Colonic mucosa (tissue), 4 donors: ENCODE data around the gene TRAPPC3. TPM values are rescaled to one million over a fixed set of nuclear protein-coding genes. Genes with fewer than 3 reads are reported as not detected.

ENCODE experiments used
- DNase-seq: peaks from one replicate; pipeline ENCODE4 v3.0.0-alpha.2; 2020
- H3K27ac ChIP-seq: fragments of 200-600 bp; one replicate; pipeline ENCODE4 v1.8.0; 2021
- H3K27me3 ChIP-seq: fragments of 200-600 bp; one replicate; pipeline ENCODE4 v1.8.0; 2021
- H3K36me3 ChIP-seq: fragments of 200-600 bp; one replicate; pipeline ENCODE4 v1.8.0; 2021
- H3K4me1 ChIP-seq: fragments of 200-600 bp; one replicate; pipeline ENCODE4 v1.8.0; 2021; ENCODE audit warnings: mild to moderate bottlenecking
- H3K4me3 ChIP-seq: fragments of 200-600 bp; one replicate; pipeline ENCODE4 v1.8.0; 2021
- H3K9ac ChIP-seq, 2 donors: one replicate each; pipeline ENCODE4 v1.7.0; 2013; ENCODE audit warnings: control low read depth in 2 of 2, low read depth in 2 of 2, low read length in 2 of 2
- H3K9me3 ChIP-seq: fragments of 200-600 bp; one replicate; pipeline ENCODE4 v1.8.0; 2021
- intact Hi-C: fragments of 100-400 bp; cut with DNase I; formaldehyde crosslinking; loops from one replicate; pipeline ENCODE4 v1.14.1; 2022
- total RNA-seq, 2 donors: library from RNA; stranded (reverse); fragmentation: NEBNext Ultra II Directional in 1 of 2; extraction: Animal tissue kit (Norgen Biotek cat#: 25700) in 1 of 2; gene quantifications; one replicate each; pipeline ENCODE4 v1.2.1, GENCODE V29; 2021
- TF ChIP-seq, protein P1 (sequence below): fragments of 200-600 bp; IDR thresholded peaks from one replicate; pipeline ENCODE4 v1.8.0; 2022; ENCODE audit warnings: antibody characterized with exemption, mild to moderate bottlenecking
- donor health status: healthy.
- donor health status: DM: no; HTN: no; CAD: no.
- donor health status: DM: no; HTN: no; CAD: no.

The TRAPPC3 gene
- total RNA-seq, 2 donors from 2014 or later, result 59.0 to 60.6 TPM

DNA sequence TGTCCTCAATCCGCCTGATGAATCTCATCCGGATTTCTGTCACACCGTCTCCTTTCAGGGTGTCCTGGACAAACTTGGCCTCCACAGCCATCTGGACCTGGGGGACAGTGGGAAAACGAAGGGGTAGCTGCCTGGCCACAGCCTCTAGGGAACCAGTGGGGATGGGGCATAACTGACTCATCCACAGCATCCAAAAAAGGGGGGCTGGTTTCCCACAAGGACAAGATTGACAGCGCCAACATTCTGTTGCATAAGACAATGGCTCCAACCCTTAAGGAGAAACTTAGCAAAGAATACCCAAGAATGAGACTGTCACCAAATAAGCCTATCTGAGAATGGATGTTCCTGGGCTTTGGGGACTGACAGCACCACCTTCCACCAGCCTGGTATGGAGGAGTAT is 12.1 kb downstream of the TRAPPC3 start:
- no peak for DNase-seq
- Histone ChIP-seq H3K27ac (peak overlapping the region; percentile 44), H3K4me1 (no peaks in the 10 kb centered on the region), H3K36me3 (no peaks in the 10 kb centered on the region), H3K9me3 (no peaks in the 10 kb centered on the region), H3K27me3 (no peaks in the 10 kb centered on the region), H3K4me3 (no peak overlapping the region), H3K9ac (no peak overlapping the region)
- TF ChIP-seq, protein P1, sequence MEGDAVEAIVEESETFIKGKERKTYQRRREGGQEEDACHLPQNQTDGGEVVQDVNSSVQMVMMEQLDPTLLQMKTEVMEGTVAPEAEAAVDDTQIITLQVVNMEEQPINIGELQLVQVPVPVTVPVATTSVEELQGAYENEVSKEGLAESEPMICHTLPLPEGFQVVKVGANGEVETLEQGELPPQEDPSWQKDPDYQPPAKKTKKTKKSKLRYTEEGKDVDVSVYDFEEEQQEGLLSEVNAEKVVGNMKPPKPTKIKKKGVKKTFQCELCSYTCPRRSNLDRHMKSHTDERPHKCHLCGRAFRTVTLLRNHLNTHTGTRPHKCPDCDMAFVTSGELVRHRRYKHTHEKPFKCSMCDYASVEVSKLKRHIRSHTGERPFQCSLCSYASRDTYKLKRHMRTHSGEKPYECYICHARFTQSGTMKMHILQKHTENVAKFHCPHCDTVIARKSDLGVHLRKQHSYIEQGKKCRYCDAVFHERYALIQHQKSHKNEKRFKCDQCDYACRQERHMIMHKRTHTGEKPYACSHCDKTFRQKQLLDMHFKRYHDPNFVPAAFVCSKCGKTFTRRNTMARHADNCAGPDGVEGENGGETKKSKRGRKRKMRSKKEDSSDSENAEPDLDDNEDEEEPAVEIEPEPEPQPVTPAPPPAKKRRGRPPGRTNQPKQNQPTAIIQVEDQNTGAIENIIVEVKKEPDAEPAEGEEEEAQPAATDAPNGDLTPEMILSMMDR, result no peak
- intact Hi-C loops, result no loop called here

DNA sequence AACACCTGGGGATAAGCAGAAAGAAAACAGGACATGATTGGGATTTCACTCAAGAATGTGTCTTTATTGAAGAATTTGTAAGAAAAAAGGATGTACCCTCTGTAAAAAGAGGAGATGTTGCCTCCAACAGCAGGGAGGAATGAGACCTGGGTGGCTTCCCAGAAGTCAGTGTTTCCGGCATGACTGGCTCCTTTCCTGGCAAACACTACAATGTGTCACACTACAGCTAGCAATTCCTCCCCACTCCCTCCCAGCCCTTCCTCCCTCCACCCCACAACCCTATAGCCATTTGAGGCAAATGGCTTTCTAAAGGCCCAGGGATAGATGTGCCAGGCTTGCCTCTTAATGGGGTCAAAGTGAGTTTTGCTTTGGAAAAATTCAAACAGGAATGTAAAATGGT is 12.8 kb downstream of the TRAPPC3 start:
- Histone ChIP-seq H3K4me1 (no peaks in the 10 kb centered on the region), H3K36me3 (no peaks in the 10 kb centered on the region), H3K4me3 (no peak overlapping the region), H3K9ac (no peak overlapping the region), H3K27ac (no peak overlapping the region), H3K27me3 (no peaks in the 10 kb centered on the region), H3K9me3 (no peaks in the 10 kb centered on the region)
- TF ChIP-seq, protein P1, result no peak
- intact Hi-C loops, result no loop called here
- DNase-seq, result no peak

DNA sequence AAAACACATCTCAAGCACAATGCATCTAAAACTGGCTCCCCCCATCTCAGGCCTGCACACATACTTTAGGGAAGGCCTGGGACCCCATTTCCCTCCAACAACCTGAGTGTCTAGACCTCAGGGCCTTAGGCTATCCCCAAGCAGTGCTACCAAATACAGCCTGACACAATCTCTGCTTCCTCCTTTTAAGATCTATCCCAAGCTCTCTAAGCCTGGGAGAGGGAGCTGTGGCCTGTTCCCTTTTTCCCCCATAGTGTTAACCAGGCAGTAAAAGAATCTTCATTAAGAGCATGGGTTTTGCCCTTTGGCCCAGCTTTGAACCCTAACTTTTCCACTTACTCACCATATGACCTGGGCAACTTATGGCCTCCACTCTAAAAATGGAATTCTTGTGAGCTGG is 13.5 kb downstream of the TRAPPC3 start:
- no peak overlapping the region for H3K9ac ChIP-seq

DNA sequence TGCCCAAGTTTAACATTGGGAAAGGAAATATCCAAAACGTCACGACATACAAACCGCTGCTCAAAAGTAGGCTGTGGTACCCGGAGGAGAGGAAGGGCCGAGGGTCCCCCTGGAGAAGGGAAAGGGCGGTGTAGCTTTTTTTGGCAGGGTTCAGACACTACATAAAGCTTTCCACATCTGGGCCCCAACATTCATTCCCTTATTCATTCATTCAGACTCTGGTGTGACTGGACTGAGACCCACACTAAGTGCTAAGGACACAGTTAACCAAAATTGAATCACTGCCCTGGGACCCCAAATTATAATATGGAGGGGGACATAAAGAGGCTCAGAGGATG is 14.0 kb downstream of the TRAPPC3 start:
- TF ChIP-seq, protein P1, result no peak
- Histone ChIP-seq H3K36me3 (no peaks in the 10 kb centered on the region), H3K9ac (no peak overlapping the region), H3K27ac (no peak overlapping the region), H3K4me3 (no peak overlapping the region), H3K27me3 (no peaks in the 10 kb centered on the region), H3K9me3 (no peaks in the 10 kb centered on the region), H3K4me1 (no peaks in the 10 kb centered on the region)
- intact Hi-C loops, result no loop called here
- no peak for DNase-seq

More for the DNA sequence above, 13.5 kb downstream of the TRAPPC3 start:
- Histone ChIP-seq H3K4me3 (no peak overlapping the region), H3K4me1 (no peaks in the 10 kb centered on the region), H3K27me3 (no peaks in the 10 kb centered on the region), H3K9me3 (no peaks in the 10 kb centered on the region), H3K27ac (peak overlapping the region; percentile 36), H3K36me3 (no peaks in the 10 kb centered on the region)
- no peak for DNase-seq
- TF ChIP-seq, protein P1, result no peak
- intact Hi-C loops, result no loop called here

DNA sequence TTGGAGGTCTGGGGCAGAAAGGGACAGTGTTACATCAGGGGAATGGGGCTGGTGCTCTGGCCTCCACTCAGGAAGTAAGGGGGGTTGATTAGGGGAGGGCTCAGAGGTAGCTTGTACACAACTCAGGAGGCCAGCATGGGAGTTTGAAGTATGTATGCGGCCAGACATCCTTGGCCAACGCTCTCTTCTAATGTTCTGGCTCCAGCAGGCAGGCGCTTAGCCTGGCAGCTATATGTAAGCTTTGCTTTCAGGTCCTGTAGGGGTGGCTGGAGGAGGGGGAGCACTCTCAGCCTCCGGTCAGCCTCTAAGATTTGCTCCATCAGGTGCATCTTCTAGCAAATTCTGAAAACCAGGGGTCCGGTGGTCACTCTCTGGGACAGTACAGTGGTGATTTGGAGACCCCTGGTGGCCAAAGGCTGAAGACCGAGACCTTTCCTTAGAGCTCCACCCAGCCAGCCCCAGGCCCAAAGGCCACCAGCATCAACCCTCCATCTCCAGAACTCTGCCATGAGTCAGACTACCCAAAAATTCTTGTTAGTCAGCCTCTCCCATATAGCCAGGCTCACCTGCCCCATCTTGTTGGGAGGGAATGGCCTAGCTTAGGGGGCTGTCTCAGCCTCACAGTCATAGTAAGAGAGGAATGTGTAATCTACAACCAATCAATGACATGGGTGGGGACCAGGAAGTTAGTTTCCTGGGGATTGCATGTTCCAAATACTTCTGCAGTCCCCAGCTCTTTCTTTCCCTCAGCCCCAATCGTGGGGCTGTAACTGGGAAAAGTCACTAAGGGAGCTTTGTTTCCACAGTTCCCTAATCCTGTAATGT is 14.6 kb downstream of the TRAPPC3 start:
- Histone ChIP-seq H3K9ac (no peak overlapping the region), H3K36me3 (no peaks in the 10 kb centered on the region), H3K4me1 (no peaks in the 10 kb centered on the region), H3K27me3 (no peaks in the 10 kb centered on the region), H3K27ac (no peak overlapping the region), H3K4me3 (no peak overlapping the region), H3K9me3 (no peaks in the 10 kb centered on the region)
- TF ChIP-seq, protein P1, result peak; percentile 53
- DNase-seq, result peak; percentile 58
- intact Hi-C loops, result loop anchor here (5.0 kb wide), 1 partner anchor 37 kb away; no protein-coding TSS in a partner anchor
